SKM-1 treated with dmso at 0.1 percent for 144 hours (cell line): ENCODE data around the gene CTRB2.

Experiments
- DNase-seq: peaks from one replicate; lab custom pipeline; 2025; ENCODE audit not compliant: unreplicated experiment; lab: John Stamatoyannopoulos, UW

The CTRB2 gene

GRCh38 chr16:75206749-75207451, at the start of gene CTRB2:
TSS of gene CTRB2 (minus strand) at chr16:75207161. CDS start at chr16:75207141, 20 bp downstream.
- DNase-seq, result no peak

GRCh38 chr16:75256059-75256571, 49.2 kb upstream of the CTRB2 start:
- DNase-seq, result no peak

- no peak for DNase-seq
Observed at GRCh38 chr16:75254359-75254837, 47.4 kb upstream of the CTRB2 start.

GRCh38 chr16:75252946-75253911, 46.3 kb upstream of the CTRB2 start:
- DNase-seq, result no peak

GRCh38 chr16:75252049-75252864, 45.3 kb upstream of the CTRB2 start:
- no peak for DNase-seq

GRCh38 chr16:75251280-75252048, 44.5 kb upstream of the CTRB2 start, which contains the start of gene BCAR1:
TSS of gene BCAR1 (minus strand) at chr16:75251624. CDS start at chr16:75251482, 142 bp downstream.
- no peak for DNase-seq

GRCh38 chr16:75250809-75251279, 43.9 kb upstream of the CTRB2 start:
- no peak for DNase-seq

- no peak for DNase-seq
Observed at GRCh38 chr16:75250089-75250808, 43.3 kb upstream of the CTRB2 start.

GRCh38 chr16:75249441-75249840, 42.5 kb upstream of the CTRB2 start:
- DNase-seq, result no peak

GRCh38 chr16:75248536-75249380, 41.8 kb upstream of the CTRB2 start:
- DNase-seq, result no peak

- no peak for DNase-seq
Observed at GRCh38 chr16:75248142-75248535, 41.2 kb upstream of the CTRB2 start.

GRCh38 chr16:75247249-75247648, 40.3 kb upstream of the CTRB2 start:
- no peak for DNase-seq

- no peak for DNase-seq
Observed at GRCh38 chr16:75246504-75247205, 39.7 kb upstream of the CTRB2 start.

GRCh38 chr16:75244844-75245758, 38.1 kb upstream of the CTRB2 start:
- no peak for DNase-seq

- DNase-seq, result no peak
Observed at GRCh38 chr16:75244225-75244809, 37.4 kb upstream of the CTRB2 start.

- no peak for DNase-seq
Observed at GRCh38 chr16:75243667-75244224, 36.8 kb upstream of the CTRB2 start.
